ENCODE measurements around the gene BNIP5.

Gene BNIP5

DNA sequence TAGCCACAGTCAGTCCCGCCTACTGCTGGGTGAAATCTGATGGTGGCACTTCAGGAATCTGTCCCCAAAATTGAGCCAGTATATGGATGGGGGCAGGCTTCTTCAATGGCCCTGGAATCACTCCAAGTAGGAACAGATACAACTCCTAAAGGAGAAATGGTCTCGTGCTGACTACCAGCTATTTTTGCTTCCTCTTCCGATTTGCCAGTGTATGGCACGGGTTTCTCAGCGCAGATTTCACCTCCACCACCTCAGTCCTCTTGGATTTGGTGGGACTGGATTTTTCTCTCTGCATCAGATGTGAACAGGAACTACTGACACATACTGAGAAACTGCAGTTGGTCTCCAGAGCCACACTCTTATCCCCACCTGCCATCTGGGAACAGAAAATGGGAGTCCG is 39.6 kb downstream of the BNIP5 start:
- Histone ChIP-seq H3K4me1 (ENCODE audit: low read length) (peaks cover 3% of the 10 kb centered on the region; the same call in 1 of the 2 replicates), H2AFZ (ENCODE audit: low read depth, low read length) (no peak overlapping the region), H3K9ac (ENCODE audit: low read length) (no peak overlapping the region), H3K4me2 (ENCODE audit: low read length) (no peak overlapping the region), H3K9me3 (ENCODE audit: insufficient read depth, low read length) (no peaks in the 10 kb centered on the region), H4K20me1 (ENCODE audit: insufficient read depth, low read length) (no peaks in the 10 kb centered on the region), H3K27ac (ENCODE audit: low read length) (no peak overlapping the region), H3K36me3 (replicated peaks; ENCODE audit: low read depth, low read length) (no peaks in the 10 kb centered on the region), H3K4me3 (ENCODE audit: low read length) (no peak overlapping the region), H3K79me2 (ENCODE audit: low read length) (no peaks in the 10 kb centered on the region), H3K27me3 (ENCODE audit: low read depth, low read length) (peaks cover 66% of the 10 kb centered on the region)
- TF ChIP-seq, protein P1, sequence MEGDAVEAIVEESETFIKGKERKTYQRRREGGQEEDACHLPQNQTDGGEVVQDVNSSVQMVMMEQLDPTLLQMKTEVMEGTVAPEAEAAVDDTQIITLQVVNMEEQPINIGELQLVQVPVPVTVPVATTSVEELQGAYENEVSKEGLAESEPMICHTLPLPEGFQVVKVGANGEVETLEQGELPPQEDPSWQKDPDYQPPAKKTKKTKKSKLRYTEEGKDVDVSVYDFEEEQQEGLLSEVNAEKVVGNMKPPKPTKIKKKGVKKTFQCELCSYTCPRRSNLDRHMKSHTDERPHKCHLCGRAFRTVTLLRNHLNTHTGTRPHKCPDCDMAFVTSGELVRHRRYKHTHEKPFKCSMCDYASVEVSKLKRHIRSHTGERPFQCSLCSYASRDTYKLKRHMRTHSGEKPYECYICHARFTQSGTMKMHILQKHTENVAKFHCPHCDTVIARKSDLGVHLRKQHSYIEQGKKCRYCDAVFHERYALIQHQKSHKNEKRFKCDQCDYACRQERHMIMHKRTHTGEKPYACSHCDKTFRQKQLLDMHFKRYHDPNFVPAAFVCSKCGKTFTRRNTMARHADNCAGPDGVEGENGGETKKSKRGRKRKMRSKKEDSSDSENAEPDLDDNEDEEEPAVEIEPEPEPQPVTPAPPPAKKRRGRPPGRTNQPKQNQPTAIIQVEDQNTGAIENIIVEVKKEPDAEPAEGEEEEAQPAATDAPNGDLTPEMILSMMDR (IDR thresholded peaks at IDR 0.05; ENCODE audit: low read depth, low read length) = no peak
- no peak for TF ChIP-seq EZH2phosphoT487 (IDR thresholded peaks at IDR 0.05; ENCODE audit: low read depth)

DNA sequence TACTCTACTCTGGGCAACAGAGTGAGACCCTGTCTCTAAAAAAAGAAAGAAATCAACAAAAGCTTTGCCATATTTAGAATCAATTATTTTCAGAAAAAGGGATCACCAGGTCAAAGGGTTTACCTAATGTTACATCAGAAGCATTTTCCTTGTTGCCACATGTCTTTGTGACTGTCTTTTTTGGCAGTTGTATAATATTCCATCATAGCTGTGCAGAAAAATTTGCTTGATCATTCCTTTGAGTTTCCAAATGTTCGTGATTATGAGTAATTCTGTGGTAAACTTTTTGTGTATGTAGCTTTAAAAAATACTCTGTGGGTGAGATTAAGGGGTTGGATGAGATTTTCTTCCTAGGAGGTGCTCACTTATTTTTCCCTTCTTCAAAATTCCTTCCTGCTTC is 40.4 kb downstream of the BNIP5 start:
- H3K4me2 ChIP-seq (ENCODE audit: low read length) = no peak overlapping the region
- no peak overlapping the region for H2AFZ ChIP-seq (ENCODE audit: low read depth, low read length)
- no peak overlapping the region for H3K27ac ChIP-seq (ENCODE audit: low read length)
- no peak overlapping the region for H3K9ac ChIP-seq (ENCODE audit: low read length)
- TF ChIP-seq EZH2phosphoT487 (IDR thresholded peaks at IDR 0.05; ENCODE audit: low read depth) = no peak
- TF ChIP-seq, protein P1 (IDR thresholded peaks at IDR 0.05; ENCODE audit: low read depth, low read length) = no peak
- H3K36me3 ChIP-seq (replicated peaks; ENCODE audit: low read depth, low read length) = no peaks in the 10 kb centered on the region
- no peaks in the 10 kb centered on the region for H3K9me3 ChIP-seq (ENCODE audit: insufficient read depth, low read length)
- peaks cover 3% of the 10 kb centered on the region; the same call in 1 of the 2 replicates for H3K4me1 ChIP-seq (ENCODE audit: low read length)
- H3K79me2 ChIP-seq (ENCODE audit: low read length) = no peaks in the 10 kb centered on the region
- H3K27me3 ChIP-seq (ENCODE audit: low read depth, low read length) = peaks cover 58% of the 10 kb centered on the region
- no peaks in the 10 kb centered on the region for H4K20me1 ChIP-seq (ENCODE audit: insufficient read depth, low read length)
- no peak overlapping the region for H3K4me3 ChIP-seq (ENCODE audit: low read length)

DNA sequence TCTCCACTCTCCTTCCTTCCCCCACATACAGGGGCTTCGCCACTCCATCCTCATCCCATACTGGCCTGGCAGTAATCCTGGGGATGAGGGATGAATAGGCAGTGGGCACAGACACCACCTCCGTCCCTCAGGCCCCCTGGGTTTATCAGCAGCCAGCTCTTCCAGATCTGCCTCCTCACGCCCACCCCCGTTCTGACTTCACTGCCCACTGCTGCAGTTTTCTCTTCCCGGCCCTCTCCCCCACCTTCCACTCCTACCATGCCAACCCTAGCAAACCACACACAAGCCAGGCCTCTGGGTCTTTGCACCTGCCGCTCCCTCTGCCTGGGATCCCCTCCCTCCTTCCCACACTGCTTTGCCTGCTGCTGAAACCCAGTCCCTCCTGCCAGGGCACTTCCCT is 44.5 kb downstream of the BNIP5 start:
- Histone ChIP-seq H3K9ac (ENCODE audit: low read length) (no peak overlapping the region), H3K4me3 (ENCODE audit: low read length) (no peak overlapping the region), H3K4me1 (ENCODE audit: low read length) (peaks cover under 1% of the 10 kb centered on the region; the same call in 1 of the 2 replicates), H3K9me3 (ENCODE audit: insufficient read depth, low read length) (no peaks in the 10 kb centered on the region), H3K79me2 (ENCODE audit: low read length) (no peaks in the 10 kb centered on the region), H3K4me2 (ENCODE audit: low read length) (no peak overlapping the region), H3K27me3 (ENCODE audit: low read depth, low read length) (peaks cover 54% of the 10 kb centered on the region), H4K20me1 (ENCODE audit: insufficient read depth, low read length) (no peaks in the 10 kb centered on the region), H3K27ac (ENCODE audit: low read length) (no peak overlapping the region), H2AFZ (ENCODE audit: low read depth, low read length) (no peak overlapping the region), H3K36me3 (replicated peaks; ENCODE audit: low read depth, low read length) (no peaks in the 10 kb centered on the region)
- TF ChIP-seq, protein P1 (IDR thresholded peaks at IDR 0.05; ENCODE audit: low read depth, low read length) = no peak
- no peak for TF ChIP-seq EZH2phosphoT487 (IDR thresholded peaks at IDR 0.05; ENCODE audit: low read depth)

DNA sequence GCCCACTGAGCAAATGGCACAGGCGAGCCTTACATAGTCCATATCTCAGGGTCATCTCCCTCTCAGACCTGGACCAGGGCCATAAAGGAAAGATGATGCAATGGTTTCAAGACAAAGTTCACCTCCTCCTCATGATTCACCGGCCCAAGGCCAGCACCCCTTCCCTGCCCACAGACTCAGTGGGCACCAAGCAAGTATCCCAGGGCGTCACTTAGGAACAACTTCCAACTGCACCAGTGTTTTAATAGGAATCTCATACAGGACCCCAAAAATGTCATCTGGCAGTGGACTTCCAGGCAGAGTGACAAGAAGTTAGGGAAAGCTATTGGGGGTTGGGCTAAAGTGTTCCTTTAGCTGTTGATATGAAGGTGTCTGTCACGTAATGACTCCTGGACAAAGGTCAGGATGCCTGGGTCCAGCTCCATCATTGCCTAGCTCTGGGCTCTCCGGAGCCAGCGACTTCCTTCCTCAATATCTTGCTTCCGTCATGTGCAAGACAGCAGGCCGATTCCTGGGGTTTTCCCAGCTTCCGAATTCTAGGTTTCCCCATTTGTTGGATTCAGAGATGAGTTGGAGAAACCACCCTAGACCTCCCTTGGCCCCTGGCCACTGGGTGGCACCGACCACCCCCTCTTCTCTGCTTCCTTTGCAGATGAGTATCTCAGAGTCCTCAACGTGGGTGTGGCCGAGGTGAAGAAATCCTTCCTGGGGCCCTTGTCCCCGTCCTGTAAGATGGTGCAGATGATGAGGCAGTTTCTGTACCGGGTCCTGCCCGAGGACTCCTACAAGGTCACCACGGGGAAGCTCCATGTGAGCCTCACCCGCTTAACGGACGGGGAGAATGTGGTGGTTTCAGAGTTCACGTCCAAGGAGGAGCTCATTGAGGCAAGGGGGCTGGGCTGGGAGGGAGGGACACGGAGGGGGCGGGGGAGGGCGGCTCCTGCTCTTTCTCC is 45.7 kb downstream of the BNIP5 start:
- Histone ChIP-seq H3K4me3 (ENCODE audit: low read length) (no peak overlapping the region), H3K9ac (ENCODE audit: low read length) (no peak overlapping the region), H3K4me1 (ENCODE audit: low read length) (no peaks in the 10 kb centered on the region), H3K79me2 (ENCODE audit: low read length) (no peaks in the 10 kb centered on the region), H3K27ac (ENCODE audit: low read length) (no peak overlapping the region), H3K36me3 (replicated peaks; ENCODE audit: low read depth, low read length) (no peaks in the 10 kb centered on the region), H2AFZ (ENCODE audit: low read depth, low read length) (no peak overlapping the region), H3K27me3 (ENCODE audit: low read depth, low read length) (peaks cover 48% of the 10 kb centered on the region), H3K9me3 (ENCODE audit: insufficient read depth, low read length) (no peaks in the 10 kb centered on the region), H4K20me1 (ENCODE audit: insufficient read depth, low read length) (no peaks in the 10 kb centered on the region), H3K4me2 (ENCODE audit: low read length) (no peak overlapping the region)
- TF ChIP-seq EZH2phosphoT487 (IDR thresholded peaks at IDR 0.05; ENCODE audit: low read depth) = no peak
- TF ChIP-seq, protein P1 (IDR thresholded peaks at IDR 0.05; ENCODE audit: low read depth, low read length) = no peak
